Suprapubic skin (tissue), 4 donors: Measurements from ENCODE around the gene MS4A7.

Source experiments
- EP300 ChIP-seq: sonication (generic); formaldehyde crosslinking; IDR thresholded peaks from one replicate; pipeline ENCODE4 v1.6.1; 2017; ENCODE audit warnings: antibody characterized with exemption
- POLR2AphosphoS5 ChIP-seq, 3 donors: sonication (generic); formaldehyde crosslinking; IDR thresholded peaks; one replicate each; pipeline ENCODE4 v1.6.1; 2017; ENCODE audit warnings: antibody characterized with exemption in 3 of 3

DNA sequence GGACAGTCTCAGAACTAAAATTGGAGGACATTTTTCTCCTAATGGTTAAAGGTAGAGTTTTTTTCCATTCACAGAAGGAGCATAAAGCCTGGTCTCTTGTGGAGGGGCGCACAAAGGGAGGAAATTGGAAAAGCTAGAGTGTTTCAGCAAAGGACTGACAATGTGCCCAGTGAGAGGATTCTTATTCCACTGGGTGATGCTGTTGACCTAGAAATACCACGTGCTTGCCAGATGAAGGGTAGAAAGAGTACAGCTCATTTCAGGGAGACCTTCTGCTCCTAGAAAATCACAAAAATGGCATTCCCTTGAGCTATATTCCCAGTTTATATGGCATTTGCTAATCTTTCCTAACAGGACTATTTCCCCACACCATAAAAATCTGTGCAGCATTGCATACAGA lies 30.2 kb upstream of the MS4A7 start:
- TF ChIP-seq EP300 (no peak), POLR2AphosphoS5 (IDR thresholded peaks at IDR 0.05) (no peak)
